ENCODE measurements around the gene GRK5.

DNA sequence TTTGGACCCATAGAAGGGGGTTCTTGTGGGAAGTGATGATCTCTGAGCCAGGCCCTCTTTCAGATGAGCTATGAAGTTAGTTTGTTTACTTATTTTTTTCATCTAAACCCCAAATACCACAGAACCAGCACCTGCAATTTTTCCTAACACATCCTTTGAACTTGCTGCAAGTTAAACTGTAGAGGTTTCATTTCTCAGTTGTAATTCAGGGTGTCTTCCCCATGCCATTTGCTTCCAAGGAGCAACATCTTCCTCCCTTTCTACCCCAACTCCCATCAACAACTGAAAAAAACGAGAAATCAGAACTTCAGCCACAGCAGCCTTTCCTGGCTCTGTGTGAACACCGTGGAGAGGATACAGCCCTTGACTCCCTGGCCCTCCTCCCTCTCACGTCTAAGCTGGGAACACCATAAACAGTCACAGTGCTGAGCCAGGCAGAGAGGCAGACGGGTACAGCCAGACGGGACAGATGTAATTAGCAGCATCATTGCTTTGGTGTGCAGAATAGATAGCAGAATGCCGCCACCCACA lies 271.5 kb downstream of the GRK5 start:
- TF ChIP-seq POLR2AphosphoS5 (IDR thresholded peaks at IDR 0.05; ENCODE audit: borderline replicate concordance, low read depth, low read length) (no peak), EZH2 (IDR thresholded peaks at IDR 0.05) (no peak)
